ENCODE measurements around the gene SLC28A2.
"Not testable (repeated sequence)": the region's sequence is repeated elsewhere in the genome, so short reads cannot be mapped to it uniquely, and the experiment has no call there.

SLC28A2 gene

DNA sequence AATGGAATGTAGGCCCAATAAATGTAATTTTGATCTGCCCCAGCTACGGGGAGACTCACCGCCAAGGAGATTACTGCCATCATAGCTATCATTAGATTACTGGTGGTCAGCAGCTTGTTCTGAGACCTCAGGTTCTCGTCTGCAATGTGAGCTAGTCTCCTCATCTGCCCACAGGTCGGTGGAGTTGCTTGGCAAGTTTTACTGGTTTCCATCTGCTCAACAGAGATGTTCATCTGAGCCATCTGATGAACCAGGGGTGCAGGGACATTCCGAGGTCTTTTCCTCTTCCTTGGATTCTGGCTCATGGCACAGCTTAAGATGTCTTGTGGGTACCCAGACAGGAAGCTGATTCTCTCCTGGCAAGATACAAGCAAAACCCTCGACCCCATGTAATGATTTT is 15.2 kb upstream of the SLC28A2 start:
- peaks cover 80% of the 10 kb centered on the region for H3K9me3 Mint-ChIP-seq
- H3K4me3 Mint-ChIP-seq; H3K27me3 Mint-ChIP-seq; H3K36me3 Mint-ChIP-seq (ENCODE audit: low read depth); H3K4me1 Mint-ChIP-seq (ENCODE audit: low read depth); intact Hi-C loops (cut with micrococcal nuclease); H3K27ac Mint-ChIP-seq: not testable (repeated sequence)

DNA sequence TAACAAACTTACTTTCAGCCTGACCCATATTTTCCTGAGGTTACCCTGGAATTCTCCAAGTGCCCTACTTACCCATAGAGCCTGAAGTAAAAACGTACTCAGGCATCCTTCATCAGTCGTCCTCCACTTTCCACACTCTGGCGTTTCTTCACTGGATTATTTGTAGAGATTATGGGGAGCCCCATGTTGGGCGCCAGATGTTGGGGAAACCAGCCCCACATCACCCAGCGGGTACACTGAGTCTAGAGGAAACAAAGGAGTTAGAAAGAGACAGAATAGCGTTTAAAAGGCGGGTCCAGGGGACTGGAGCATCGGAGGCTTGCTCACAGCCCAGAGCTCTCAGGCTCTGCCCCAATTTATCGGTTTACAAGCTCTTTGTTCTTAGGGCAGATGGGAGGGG is 9.7 kb upstream of the SLC28A2 start:
- intact Hi-C loops (cut with micrococcal nuclease) = no loop called here
- H3K4me1 Mint-ChIP-seq (ENCODE audit: low read depth) = no peaks in the 10 kb centered on the region
- H3K27me3 Mint-ChIP-seq = no peaks in the 10 kb centered on the region
- H3K27ac Mint-ChIP-seq = no peak overlapping the region
- no peaks in the 10 kb centered on the region for H3K36me3 Mint-ChIP-seq (ENCODE audit: low read depth)
- H3K9me3 Mint-ChIP-seq = peaks cover 88% of the 10 kb centered on the region
- no peak overlapping the region for H3K4me3 Mint-ChIP-seq

DNA sequence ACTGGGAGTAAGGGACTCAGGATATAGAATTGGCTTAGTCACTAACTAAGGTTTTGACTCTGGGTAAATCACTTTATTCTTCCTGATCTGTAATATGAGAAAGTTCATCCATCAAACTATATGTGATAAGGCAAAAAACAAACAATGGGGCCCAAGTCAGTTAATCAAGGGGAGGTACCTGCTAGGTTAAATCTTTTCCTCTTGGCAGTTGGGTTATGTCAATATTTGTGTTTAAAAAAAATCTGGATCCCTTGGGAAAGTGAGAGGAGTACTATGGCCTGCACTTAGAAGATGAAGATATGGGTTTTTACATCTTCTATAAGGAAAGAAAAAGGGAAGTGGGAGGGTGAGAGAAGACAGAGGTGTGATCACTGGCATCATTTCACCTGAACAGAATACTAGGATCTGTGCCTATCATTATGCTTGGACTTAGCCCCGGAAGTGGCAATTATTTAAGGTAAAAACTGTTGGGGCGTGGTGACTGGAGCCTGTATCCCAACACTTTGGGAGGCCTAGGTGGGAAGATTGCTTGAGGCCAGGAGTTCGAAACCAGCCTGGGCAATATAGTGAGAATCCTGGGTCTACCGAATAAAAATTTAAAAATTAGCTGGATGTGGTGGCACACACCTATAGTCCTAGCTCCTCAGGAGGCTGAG is 2.8 kb upstream of the SLC28A2 start:
- Mint-ChIP-seq H3K27ac (no peak overlapping the region), H3K4me1 (ENCODE audit: low read depth) (no peaks in the 10 kb centered on the region), H3K9me3 (peaks cover 23% of the 10 kb centered on the region), H3K4me3 (no peak overlapping the region), H3K27me3 (no peaks in the 10 kb centered on the region), H3K36me3 (ENCODE audit: low read depth) (no peaks in the 10 kb centered on the region)
- intact Hi-C loops (cut with micrococcal nuclease) = no loop called here

DNA sequence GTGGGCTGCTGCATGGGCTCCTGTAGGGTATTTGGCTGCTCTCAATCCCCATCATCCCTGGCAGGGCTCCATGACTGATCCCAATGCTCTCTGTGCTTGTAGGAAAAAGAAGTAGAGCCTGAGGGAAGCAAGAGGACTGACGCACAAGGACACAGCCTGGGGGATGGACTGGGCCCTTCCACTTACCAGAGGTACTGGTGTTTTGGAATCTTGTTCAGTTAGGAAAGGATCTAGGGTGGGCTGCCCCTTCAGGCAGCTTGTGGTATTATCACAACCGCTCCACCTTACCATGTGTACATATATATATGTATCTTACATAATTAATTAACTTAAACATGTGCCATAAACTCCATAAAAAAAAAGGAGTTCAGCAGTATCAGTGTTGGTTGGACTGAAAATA is 1.3 kb downstream of the SLC28A2 start:
- no peak overlapping the region for H3K4me3 Mint-ChIP-seq
- H3K36me3 Mint-ChIP-seq (ENCODE audit: low read depth) = no peaks in the 10 kb centered on the region
- no peak overlapping the region for H3K27ac Mint-ChIP-seq
- no peaks in the 10 kb centered on the region for H3K4me1 Mint-ChIP-seq (ENCODE audit: low read depth)
- H3K27me3 Mint-ChIP-seq = no peaks in the 10 kb centered on the region
- H3K9me3 Mint-ChIP-seq = no peaks in the 10 kb centered on the region
- intact Hi-C loops (cut with micrococcal nuclease) = no loop called here

DNA sequence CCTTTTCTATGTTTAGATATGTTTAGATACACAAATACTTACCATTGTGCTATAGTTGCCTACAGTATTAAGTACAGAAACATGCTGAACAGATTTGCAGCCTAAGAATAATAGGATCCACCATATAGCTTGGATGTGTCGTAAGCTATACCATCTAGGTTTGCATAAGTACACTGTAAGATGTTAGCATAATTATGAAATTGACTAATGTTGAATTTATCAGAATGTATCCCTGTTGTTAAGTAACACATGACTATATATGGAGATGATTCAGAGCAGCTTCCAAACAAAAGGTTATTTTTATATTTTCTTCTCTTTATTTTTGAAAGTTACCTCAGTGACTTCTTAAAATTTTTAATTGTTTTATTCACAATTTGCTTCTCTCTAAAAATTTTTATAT is 2.4 kb downstream of the SLC28A2 start:
- Mint-ChIP-seq H3K9me3 (no peaks in the 10 kb centered on the region), H3K36me3 (ENCODE audit: low read depth) (no peaks in the 10 kb centered on the region), H3K27ac (no peak overlapping the region), H3K27me3 (no peaks in the 10 kb centered on the region), H3K4me3 (no peak overlapping the region), H3K4me1 (ENCODE audit: low read depth) (no peaks in the 10 kb centered on the region)
- intact Hi-C loops (cut with micrococcal nuclease) = no loop called here

DNA sequence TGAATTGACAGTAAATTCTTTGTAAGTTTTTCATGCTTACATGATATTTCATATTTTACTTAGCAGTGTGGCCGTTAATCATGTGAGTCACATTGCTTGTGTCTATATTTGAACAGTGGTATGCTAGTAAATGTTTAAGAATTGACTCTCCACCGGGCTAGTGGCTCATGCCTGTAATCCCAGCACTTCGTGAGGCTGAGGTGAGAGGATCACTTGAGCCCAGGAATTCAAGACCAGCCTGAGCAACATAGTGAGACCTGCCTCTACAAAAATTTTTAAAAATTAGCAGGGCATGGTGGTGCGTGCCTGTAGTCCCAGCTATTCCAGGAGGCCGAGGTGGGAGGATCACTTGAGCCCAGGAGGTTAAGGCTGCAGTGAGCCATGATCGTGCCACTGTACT is 2.8 kb downstream of the SLC28A2 start:
- H3K4me3 Mint-ChIP-seq; H3K4me1 Mint-ChIP-seq (ENCODE audit: low read depth); H3K27me3 Mint-ChIP-seq; H3K27ac Mint-ChIP-seq; intact Hi-C loops (cut with micrococcal nuclease); H3K36me3 Mint-ChIP-seq (ENCODE audit: low read depth); H3K9me3 Mint-ChIP-seq: not testable (repeated sequence)

DNA sequence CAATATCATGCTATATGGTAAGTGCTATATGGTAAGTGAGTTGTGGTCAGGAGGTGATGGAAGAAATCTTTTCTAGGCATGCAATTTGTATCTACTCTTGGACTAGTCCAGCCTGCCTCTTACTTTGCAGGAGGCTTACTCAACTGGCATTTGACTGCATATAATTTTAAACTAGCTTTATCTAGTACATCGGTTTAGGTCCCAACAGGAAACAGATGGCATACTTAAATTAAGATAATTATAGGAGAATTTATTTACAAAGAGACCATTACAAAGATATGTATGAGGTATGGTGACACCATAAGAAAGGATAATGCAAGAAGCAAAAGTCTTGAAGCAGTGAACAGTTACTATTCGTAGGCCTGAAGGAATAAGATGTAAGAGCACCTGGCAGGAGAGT is 7.8 kb downstream of the SLC28A2 start:
- Mint-ChIP-seq H3K36me3 (ENCODE audit: low read depth) (no peaks in the 10 kb centered on the region), H3K27me3 (no peaks in the 10 kb centered on the region)
- intact Hi-C loops (cut with micrococcal nuclease) = no loop called here

DNA sequence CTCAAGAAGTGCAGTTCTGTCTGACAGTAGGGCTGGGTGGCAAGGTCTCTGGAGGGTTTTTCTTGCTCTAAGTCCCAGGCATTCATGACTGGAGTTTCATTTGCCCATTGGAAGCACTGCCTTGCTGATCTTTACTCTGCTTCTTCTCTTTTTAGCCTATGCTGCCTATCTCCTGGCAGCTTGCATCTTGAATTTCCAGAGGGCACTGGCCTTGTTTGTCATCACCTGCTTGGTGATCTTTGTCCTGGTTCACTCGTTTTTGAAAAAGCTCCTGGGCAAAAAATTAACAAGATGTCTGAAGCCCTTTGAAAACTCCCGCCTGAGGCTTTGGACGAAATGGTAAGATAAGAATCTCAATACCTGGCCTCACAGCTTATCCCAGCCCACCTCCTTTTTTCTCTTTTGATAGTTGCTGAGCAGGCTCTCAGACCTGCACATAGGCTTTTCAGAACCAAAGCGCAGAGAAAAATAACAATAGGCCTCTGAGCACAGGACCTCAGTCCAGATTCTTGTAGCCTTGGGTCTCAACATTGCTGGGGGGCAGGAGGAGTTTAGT is 10.9 kb downstream of the SLC28A2 start:
- no peaks in the 10 kb centered on the region for H3K36me3 Mint-ChIP-seq (ENCODE audit: low read depth)
- H3K9me3 Mint-ChIP-seq = no peaks in the 10 kb centered on the region
- no peaks in the 10 kb centered on the region for H3K27me3 Mint-ChIP-seq
- H3K4me3 Mint-ChIP-seq = no peak overlapping the region
- no peak overlapping the region for H3K27ac Mint-ChIP-seq
- intact Hi-C loops (cut with micrococcal nuclease) = no loop called here
- no peaks in the 10 kb centered on the region for H3K4me1 Mint-ChIP-seq (ENCODE audit: low read depth)

More for the DNA sequence above, 7.8 kb downstream of the SLC28A2 start:
- H3K9me3 Mint-ChIP-seq = no peaks in the 10 kb centered on the region
- no peak overlapping the region for H3K4me3 Mint-ChIP-seq
- no peak overlapping the region for H3K27ac Mint-ChIP-seq
- H3K4me1 Mint-ChIP-seq (ENCODE audit: low read depth) = no peaks in the 10 kb centered on the region

DNA sequence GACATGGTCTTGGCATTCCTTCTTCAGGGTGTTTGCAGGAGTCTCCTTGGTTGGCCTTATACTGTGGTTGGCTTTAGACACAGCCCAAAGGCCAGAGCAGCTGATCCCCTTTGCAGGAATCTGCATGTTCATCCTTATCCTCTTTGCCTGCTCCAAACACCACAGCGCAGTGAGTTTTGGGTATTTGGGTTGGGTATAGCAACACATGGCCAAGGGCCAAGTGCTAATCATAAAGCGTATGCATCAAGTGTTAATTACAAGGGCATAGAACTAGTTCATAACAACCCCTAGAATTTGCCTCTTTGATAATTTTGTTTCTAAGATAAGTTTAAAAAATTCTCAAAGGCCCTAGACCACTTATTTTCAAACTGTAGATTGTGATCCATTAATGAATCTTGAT is 11.8 kb downstream of the SLC28A2 start:
- no peaks in the 10 kb centered on the region for H3K27me3 Mint-ChIP-seq
- H3K4me3 Mint-ChIP-seq = no peak overlapping the region
- H3K9me3 Mint-ChIP-seq = no peaks in the 10 kb centered on the region
- no peaks in the 10 kb centered on the region for H3K4me1 Mint-ChIP-seq (ENCODE audit: low read depth)
- H3K27ac Mint-ChIP-seq = no peak overlapping the region
- intact Hi-C loops (cut with micrococcal nuclease) = no loop called here
- no peaks in the 10 kb centered on the region for H3K36me3 Mint-ChIP-seq (ENCODE audit: low read depth)

DNA sequence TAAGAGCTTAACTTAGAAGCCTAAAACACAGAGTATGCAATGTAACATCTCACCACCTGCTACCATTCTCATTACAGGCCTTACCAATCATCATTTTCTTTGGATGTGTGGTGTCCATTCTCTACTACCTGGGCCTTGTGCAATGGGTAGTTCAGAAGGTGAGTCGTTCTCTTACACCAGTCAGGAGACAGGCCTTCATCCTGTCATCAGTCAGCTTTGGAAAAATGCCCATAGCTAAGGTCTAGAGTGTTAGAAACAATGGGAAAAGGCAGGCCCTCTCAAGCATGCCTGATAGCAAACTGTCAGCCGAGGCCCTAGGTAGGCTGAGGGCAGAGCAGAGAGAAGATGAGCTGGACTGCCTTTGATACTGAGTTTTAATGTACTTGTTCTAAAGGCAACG is 13.5 kb downstream of the SLC28A2 start:
- H3K27me3 Mint-ChIP-seq = no peaks in the 10 kb centered on the region
- no peaks in the 10 kb centered on the region for H3K9me3 Mint-ChIP-seq
- intact Hi-C loops (cut with micrococcal nuclease) = no loop called here
- no peaks in the 10 kb centered on the region for H3K4me1 Mint-ChIP-seq (ENCODE audit: low read depth)
- no peak overlapping the region for H3K27ac Mint-ChIP-seq
- H3K4me3 Mint-ChIP-seq = no peak overlapping the region
- H3K36me3 Mint-ChIP-seq (ENCODE audit: low read depth) = no peaks in the 10 kb centered on the region

DNA sequence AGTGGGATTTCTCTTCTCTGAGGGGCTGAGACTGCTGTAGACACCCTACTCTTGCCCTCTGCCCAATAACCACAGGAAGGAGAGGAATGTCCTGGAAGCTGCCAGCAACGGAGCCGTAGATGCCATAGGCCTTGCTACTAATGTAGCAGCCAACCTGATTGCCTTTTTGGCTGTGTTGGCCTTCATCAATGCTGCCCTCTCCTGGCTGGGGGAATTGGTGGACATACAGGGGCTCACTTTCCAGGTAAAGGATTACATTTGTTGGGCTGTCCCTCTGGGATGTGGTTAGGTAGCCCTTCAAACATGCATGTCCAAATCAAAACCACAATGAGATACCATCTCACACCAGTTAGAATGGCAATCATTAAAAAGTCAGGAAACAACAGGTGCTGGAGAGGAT is 16.1 kb downstream of the SLC28A2 start:
- H3K4me1 Mint-ChIP-seq (ENCODE audit: low read depth) = no peaks in the 10 kb centered on the region
- H3K4me3 Mint-ChIP-seq = no peak overlapping the region
- intact Hi-C loops (cut with micrococcal nuclease) = no loop called here

DNA sequence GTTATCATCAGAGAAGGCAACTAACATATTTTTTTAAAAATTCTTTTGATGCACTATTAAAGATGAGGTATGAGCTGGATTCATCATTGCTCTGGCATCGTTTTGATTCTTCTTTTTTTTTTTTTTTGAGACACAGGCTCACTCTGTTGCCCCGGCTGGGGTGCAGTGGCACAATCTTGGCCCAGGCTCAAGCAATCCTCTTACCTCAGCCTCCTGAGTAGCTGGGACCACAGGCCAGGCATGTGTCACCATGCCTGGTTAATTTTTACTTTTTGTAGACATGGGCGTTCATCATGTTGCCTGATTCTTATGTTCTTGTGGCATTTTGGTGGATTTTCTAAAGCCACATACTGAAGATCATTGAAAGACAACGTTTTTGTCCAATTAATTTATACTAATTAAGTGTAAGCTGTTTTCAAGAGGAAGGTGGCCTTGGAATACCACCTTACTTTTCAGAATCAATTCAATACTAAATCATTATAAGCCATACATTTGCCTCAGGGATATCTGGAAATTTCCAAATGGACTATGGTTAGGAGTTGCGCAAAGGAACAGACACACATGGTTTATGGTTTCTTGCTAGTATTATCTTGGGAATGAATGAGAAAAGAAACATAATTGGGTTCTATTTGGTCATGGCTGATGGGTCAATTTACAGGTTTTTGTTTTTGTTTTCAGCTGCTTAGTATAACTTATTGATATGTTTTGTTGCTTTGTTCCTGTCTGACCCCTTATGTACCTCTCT is 22.8 kb downstream of the SLC28A2 start:
- H3K27ac Mint-ChIP-seq = no peak overlapping the region
- peaks cover 10% of the 10 kb centered on the region for H3K4me1 Mint-ChIP-seq (ENCODE audit: low read depth)
- intact Hi-C loops (cut with micrococcal nuclease) = no loop called here
- H3K9me3 Mint-ChIP-seq = no peaks in the 10 kb centered on the region
- H3K36me3 Mint-ChIP-seq (ENCODE audit: low read depth) = peaks cover 6% of the 10 kb centered on the region
- H3K27me3 Mint-ChIP-seq = no peaks in the 10 kb centered on the region
- no peak overlapping the region for H3K4me3 Mint-ChIP-seq

More for the DNA sequence above, 16.1 kb downstream of the SLC28A2 start:
- Mint-ChIP-seq H3K27me3 (no peaks in the 10 kb centered on the region), H3K9me3 (no peaks in the 10 kb centered on the region), H3K36me3 (ENCODE audit: low read depth) (no peaks in the 10 kb centered on the region), H3K27ac (no peak overlapping the region)

DNA sequence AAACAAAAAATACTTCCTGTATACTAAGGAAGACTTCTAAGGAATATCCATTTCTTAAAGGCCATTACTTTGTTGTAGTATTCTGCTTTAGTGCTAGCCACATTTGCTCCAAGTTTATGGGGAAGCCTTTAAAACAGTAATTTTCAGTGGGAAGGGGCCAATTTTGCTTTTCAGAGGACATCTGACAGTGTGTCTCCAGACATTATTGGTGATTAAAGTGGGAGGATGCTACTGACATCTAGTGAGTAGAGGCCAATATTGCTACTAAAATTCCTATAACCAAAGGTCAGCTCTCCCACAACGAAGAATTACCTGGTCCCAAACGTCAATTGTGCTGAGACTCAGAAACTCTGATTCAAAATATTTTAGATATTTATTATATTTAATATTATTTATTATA is 24.8 kb downstream of the SLC28A2 start:
- Mint-ChIP-seq H3K9me3 (no peaks in the 10 kb centered on the region), H3K4me1 (ENCODE audit: low read depth) (peaks cover 10% of the 10 kb centered on the region), H3K36me3 (ENCODE audit: low read depth) (peaks cover 6% of the 10 kb centered on the region), H3K4me3 (no peak overlapping the region), H3K27me3 (no peaks in the 10 kb centered on the region), H3K27ac (no peak overlapping the region)
- intact Hi-C loops (cut with micrococcal nuclease) = no loop called here

DNA sequence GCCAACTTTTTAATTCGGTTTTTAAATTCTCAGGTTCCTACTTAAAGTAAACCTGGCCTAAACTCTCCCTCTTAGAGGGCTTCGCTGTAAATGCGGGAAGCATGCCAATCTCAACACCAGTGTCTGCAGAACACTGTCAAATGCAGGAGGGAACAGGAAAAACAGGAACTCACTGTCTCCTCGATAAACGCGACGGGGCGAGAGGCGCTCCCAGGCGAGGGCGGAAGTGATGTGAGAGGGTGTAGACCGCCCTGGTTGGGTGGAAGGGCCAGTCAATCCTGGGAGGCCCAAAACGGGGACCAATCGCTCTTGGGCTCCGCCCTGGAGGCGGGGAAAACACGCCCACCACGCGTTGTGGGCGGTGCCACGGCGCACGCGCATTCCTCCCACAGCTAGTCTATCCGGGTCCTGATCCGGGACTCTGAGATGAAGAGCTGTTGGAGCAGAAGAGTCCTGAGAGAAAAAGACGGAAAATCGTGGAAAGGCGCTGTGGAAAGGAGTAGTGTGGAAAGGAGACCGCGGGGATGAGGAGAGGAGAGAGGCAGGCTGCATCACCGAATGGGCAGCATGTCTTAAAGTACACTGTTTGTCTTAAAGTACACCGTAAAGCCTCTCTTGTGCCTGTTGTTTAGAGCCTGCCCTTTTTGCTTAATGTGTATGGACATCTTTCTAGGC is 27.1 kb downstream of the SLC28A2 start:
- H3K4me1 Mint-ChIP-seq (ENCODE audit: low read depth) = peaks cover 10% of the 10 kb centered on the region
- peaks cover 6% of the 10 kb centered on the region for H3K36me3 Mint-ChIP-seq (ENCODE audit: low read depth)
- peak overlapping the region; percentile 78 for H3K4me3 Mint-ChIP-seq
- intact Hi-C loops (cut with micrococcal nuclease) = loop anchor here (2.0 kb wide), 1 partner anchor 78 kb away; no protein-coding TSS in a partner anchor
- peaks cover 13% of the 10 kb centered on the region for H3K27me3 Mint-ChIP-seq
- H3K9me3 Mint-ChIP-seq = no peaks in the 10 kb centered on the region
- H3K27ac Mint-ChIP-seq = peak overlapping the region; percentile 82

Measured in dendritic cell treated with granulocyte-macrophage colony-stimulating factor and Interleukin-4, amounts not matched to agents 40 ng/mL and 50 ng/mL, for 4 days (primary cell).